ENCODE results near the gene PRKD1.

DNA sequence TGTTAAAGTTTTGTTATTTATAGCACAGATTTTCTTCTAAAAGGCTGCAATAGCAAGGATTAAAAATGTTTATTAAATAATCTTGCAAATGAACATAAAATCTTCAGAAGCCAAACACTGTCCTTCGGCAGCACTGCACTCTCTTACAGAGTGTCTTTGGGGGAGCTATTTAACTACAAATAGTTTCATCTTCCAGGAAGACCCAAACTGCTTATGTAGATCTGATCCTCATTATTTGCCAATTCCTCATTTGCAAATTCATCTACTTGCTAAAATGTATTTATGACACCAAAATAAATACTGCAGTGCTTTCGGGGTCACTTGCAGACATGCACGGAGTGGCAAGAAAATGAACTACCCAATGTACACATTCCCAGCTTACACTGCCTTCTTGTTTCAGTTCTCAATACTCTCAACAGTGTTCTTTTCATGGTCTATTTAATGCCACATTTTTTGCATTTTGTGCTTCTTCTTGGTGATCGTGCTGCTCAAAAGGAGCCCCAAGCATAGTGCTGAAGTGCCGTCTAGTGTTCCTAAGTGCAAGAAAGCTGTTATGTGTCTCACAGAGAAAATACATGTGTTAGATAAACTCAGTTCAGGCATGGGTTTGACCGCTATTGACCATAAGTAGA, 128.1 kb downstream of the PRKD1 start:
- TF ChIP-seq, protein P1, sequence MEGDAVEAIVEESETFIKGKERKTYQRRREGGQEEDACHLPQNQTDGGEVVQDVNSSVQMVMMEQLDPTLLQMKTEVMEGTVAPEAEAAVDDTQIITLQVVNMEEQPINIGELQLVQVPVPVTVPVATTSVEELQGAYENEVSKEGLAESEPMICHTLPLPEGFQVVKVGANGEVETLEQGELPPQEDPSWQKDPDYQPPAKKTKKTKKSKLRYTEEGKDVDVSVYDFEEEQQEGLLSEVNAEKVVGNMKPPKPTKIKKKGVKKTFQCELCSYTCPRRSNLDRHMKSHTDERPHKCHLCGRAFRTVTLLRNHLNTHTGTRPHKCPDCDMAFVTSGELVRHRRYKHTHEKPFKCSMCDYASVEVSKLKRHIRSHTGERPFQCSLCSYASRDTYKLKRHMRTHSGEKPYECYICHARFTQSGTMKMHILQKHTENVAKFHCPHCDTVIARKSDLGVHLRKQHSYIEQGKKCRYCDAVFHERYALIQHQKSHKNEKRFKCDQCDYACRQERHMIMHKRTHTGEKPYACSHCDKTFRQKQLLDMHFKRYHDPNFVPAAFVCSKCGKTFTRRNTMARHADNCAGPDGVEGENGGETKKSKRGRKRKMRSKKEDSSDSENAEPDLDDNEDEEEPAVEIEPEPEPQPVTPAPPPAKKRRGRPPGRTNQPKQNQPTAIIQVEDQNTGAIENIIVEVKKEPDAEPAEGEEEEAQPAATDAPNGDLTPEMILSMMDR (conservative IDR thresholded peaks at IDR 0.05 in 1 of 2, IDR thresholded peaks at IDR 0.05 in 1 of 2; ENCODE audit: low read depth in 1 of 2, low read length in 2 of 2): no peak
- no peak for TF ChIP-seq EZH2 (IDR thresholded peaks at IDR 0.05; ENCODE audit: low read length, missing control alignments)
